ENCODE data around the gene VWA7.

- TF ChIP-seq POLR2A (IDR thresholded peaks at IDR 0.05; ENCODE audit: low read length), result no peak
- TF ChIP-seq GATA1 (IDR thresholded peaks at IDR 0.05; ENCODE audit: low read depth, low read length), result no peak
Observed at GRCh38 chr6:31792090-31792374, 14.9 kb upstream of the VWA7 start.

All from erythroblast (primary cell).